ENCODE data around the gene EPS8L3. TPM values are rescaled to one million over a fixed set of nuclear protein-coding genes. Genes with fewer than 3 reads are reported as not detected.
A peak's percentile ranks its signal among the peaks of the same experiment; 100 is the strongest.

EPS8L3 gene
- total and polyA plus RNA-seq, 9 of the 15 experiments (the other 6 are each of a cell fraction or from before 2014, with no cell fraction given), result 0.09 to 0.42 (median 0.14) TPM; not detected in 5

- 0 out of 2 replicates have a peak, but pooled peaks have one; percentile 27 for TF ChIP-seq ZBTB12 (CRISPR knock-in tag; IDR thresholded peaks at IDR 0.05)
- no peak for TF ChIP-seq GTF2A2 (tag; IDR thresholded peaks at IDR 0.05)
- TF ChIP-seq JUN (IDR thresholded peaks at IDR 0.05; ENCODE audit: borderline replicate concordance, low read depth, low read length), result peak; percentile 34; the same call in 1 of the 2 replicates
- no peak for TF ChIP-seq JUN (CRISPR knock-in tag; IDR thresholded peaks at IDR 0.05; ENCODE audit: borderline replicate concordance)
- peak; percentile 53 for TF ChIP-seq CXXC5 (CRISPR knock-in tag; IDR thresholded peaks at IDR 0.05)
- TF ChIP-seq ATF4 (CRISPR knock-in tag; IDR thresholded peaks at IDR 0.05), result 0 out of 2 replicates have a peak, but pooled peaks have one; percentile 47
- TF ChIP-seq ZSCAN32 (CRISPR knock-in tag; IDR thresholded peaks at IDR 0.05), result peak; percentile 20; the same call in 1 of the 2 replicates
- peak; percentile 75 for TF ChIP-seq ZNF75A (CRISPR knock-in tag; IDR thresholded peaks at IDR 0.05)
- TF ChIP-seq ZNF407 (IDR thresholded peaks at IDR 0.05; ENCODE audit: low read depth), result no peak
- TF ChIP-seq SP1 (CRISPR knock-in tag; IDR thresholded peaks at IDR 0.05), result 0 out of 2 replicates have a peak, but pooled peaks have one; percentile 50
- TF ChIP-seq ZNF239 (CRISPR knock-in tag; IDR thresholded peaks at IDR 0.05), result peak; percentile 25; the same call in 1 of the 2 replicates
- TF ChIP-seq CTCFL (IDR thresholded peaks at IDR 0.05; ENCODE audit: borderline replicate concordance, insufficient read depth, low read depth, low read length, poor library complexity, severe bottlenecking), result peak; percentile 37
- no peak for TF ChIP-seq ILK (tag; IDR thresholded peaks at IDR 0.05; ENCODE audit: borderline replicate concordance, low read depth)
- no peak for TF ChIP-seq SRSF9 (IDR thresholded peaks at IDR 0.05; ENCODE audit: borderline replicate concordance, low read depth, low read length)
Observed at GRCh38 chr1:109773203-109773899, 9.6 kb upstream of the EPS8L3 start (continued).
